HepG2 (cell line): Measurements from ENCODE around the gene HERC4. TPM values are rescaled to one million over a fixed set of nuclear protein-coding genes. Genes with fewer than 3 reads are reported as not detected.
A peak's percentile ranks its signal among the peaks of the same experiment; 100 is the strongest.

Source experiments
- ATAC-seq: fragments of 200-7000 bp; cut with Tn5 transposase; 3 replicates; pipeline ENCODE4 v1.9.1; 2020; ENCODE audit warnings: mild to moderate bottlenecking, moderate library complexity
- BruUV-seq: library from RNA; stranded (reverse); fragments of 400-500 nt; replicated peaks from 2 replicates; lab custom pipeline; 2021; lab: Mats Ljungman, UMichigan
- CTCF ChIA-PET: fragments of 300-600 bp; formaldehyde crosslinking; extraction: SDS; loops from one replicate; lab custom pipeline; 2021; ENCODE audit warnings: low total read pairs, inconsistent platforms, low intra/inter-chr PET ratio; lab: Yijun Ruan, JAX
- POLR2A ChIA-PET: fragments of 350-600 bp; sonication (Branson Sonifier 250); formaldehyde crosslinking; loops from one replicate; lab custom pipeline; 2020; ENCODE audit warnings: antibody characterized with exemption, inconsistent platforms; lab: Yijun Ruan, JAX
- DNase-seq: peaks from one replicate; pipeline ENCODE4 v3.0.0-alpha.2; 2015; ENCODE audit warnings: low spot score
- FAIRE-seq: peaks from 3 replicates; lab custom pipeline; 2011; peaks lifted over from hg19 to GRCh38; lab: Jason Lieb, UNC
- H2AFZ ChIP-seq: one replicate; pipeline ENCODE4 v1.6.1; 2011; ENCODE audit warnings: low read length, inconsistent platforms
- H3K27ac ChIP-seq: fragments of 300-600 bp; 3 replicates; pipeline ENCODE4 v1.8.0; 2011; ENCODE audit warnings: mixed run types, mild to moderate bottlenecking, mixed read lengths, low read length, inconsistent platforms; ENCODE audit not compliant: insufficient read depth; ENCODE audit errors: extremely low read length
- H3K27me3 ChIP-seq, 2 experiments: fragments of 200-600 bp in 1 of 2; 2 replicates in 1 of 2; 3 replicates in 1 of 2; pipeline versions ENCODE4 v1.6.0 to v1.8.0; 2011; ENCODE audit warnings: low read length in 2 of 2, mild to moderate bottlenecking in 2 of 2, moderate library complexity in 2 of 2, inconsistent platforms in 1 of 2; ENCODE audit not compliant: insufficient read depth in 2 of 2, control insufficient read depth in 1 of 2
- H3K36me3 ChIP-seq, 2 experiments: fragments of 200-600 bp in 1 of 2; replicated peaks in 1 of 2; 2 replicates in 1 of 2; 3 replicates in 1 of 2; pipeline versions ENCODE4 v1.5.1 to v1.8.0; 2011; ENCODE audit warnings: low read length in 2 of 2, inconsistent platforms in 1 of 2; ENCODE audit not compliant: insufficient read depth in 2 of 2, control insufficient read depth in 1 of 2
- H3K4me1 ChIP-seq: 2 replicates; pipeline ENCODE4 v1.5.1; 2012; ENCODE audit warnings: low read length, inconsistent platforms; ENCODE audit not compliant: insufficient read depth
- H3K4me2 ChIP-seq: 2 replicates; pipeline ENCODE4 v1.6.0; 2011; ENCODE audit warnings: low read depth, low read length, inconsistent platforms
- H3K4me3 ChIP-seq, 3 experiments: fragments of 200-600 bp in 1 of 3; sonication (generic), shearing (Covaris generic) in 1 of 3; replicated peaks in 1 of 3; 2 replicates each; pipeline ENCODE4 v1.5.1; 2011 to 2016; ENCODE audit warnings: low read length in 3 of 3, inconsistent platforms in 2 of 3, low read depth in 2 of 3, mild to moderate bottlenecking in 2 of 3, control low read depth in 1 of 3, mixed read lengths in 1 of 3; ENCODE audit not compliant: insufficient read depth in 1 of 3
- H3K79me2 ChIP-seq: one replicate; pipeline ENCODE4 v1.6.1; 2011; ENCODE audit warnings: low read length, inconsistent platforms; ENCODE audit not compliant: insufficient read depth
- H3K9ac ChIP-seq: 2 replicates; pipeline ENCODE4 v1.6.0; 2011; ENCODE audit warnings: mild to moderate bottlenecking, low read depth, low read length, inconsistent platforms; ENCODE audit not compliant: insufficient read depth
- H3K9me3 ChIP-seq: 2 replicates; pipeline ENCODE4 v1.5.1; 2012; ENCODE audit warnings: mild to moderate bottlenecking, low read length
- H4K20me1 ChIP-seq: 2 replicates; pipeline ENCODE4 v1.6.0; 2011; ENCODE audit warnings: inconsistent platforms, mild to moderate bottlenecking, low read length, moderate library complexity; ENCODE audit not compliant: insufficient read depth
- CEBPB ChIP-seq: IDR thresholded peaks from 2 replicates; pipeline ENCODE4 v1.6.1; 2011; ENCODE audit warnings: low read depth, low read length, improper control_type of control experiment, borderline replicate concordance
- DMTF1 ChIP-seq: sonication (generic); formaldehyde crosslinking; IDR thresholded peaks from 2 replicates; pipeline ENCODE4 v1.4.0; 2020; ENCODE audit warnings: mild to moderate bottlenecking, missing genetic modification reagents
- EZH2 ChIP-seq: conservative IDR thresholded peaks from 2 replicates; pipeline ENCODE4 v1.6.1; 2012; ENCODE audit warnings: mild to moderate bottlenecking, low read depth, low read length, moderate library complexity
- MED1 ChIP-seq: sonication (generic); formaldehyde crosslinking; IDR thresholded peaks from 2 replicates; pipeline ENCODE4 v1.4.0; 2020; ENCODE audit warnings: missing genetic modification reagents
- NKX3-1 ChIP-seq: sonication (generic); formaldehyde crosslinking; IDR thresholded peaks from 2 replicates; pipeline ENCODE4 v1.5.0; 2020; ENCODE audit warnings: missing genetic modification reagents
- PAX8 ChIP-seq: sonication (generic); formaldehyde crosslinking; IDR thresholded peaks from 2 replicates; pipeline ENCODE4 v1.8.0; 2022; ENCODE audit warnings: mild to moderate bottlenecking, missing genetic modification reagents, borderline replicate concordance
- PAXIP1 ChIP-seq: sonication (generic); formaldehyde crosslinking; conservative IDR thresholded peaks from 2 replicates; pipeline ENCODE4 v1.4.0; 2020; ENCODE audit warnings: mild to moderate bottlenecking, missing genetic modification reagents, moderate library complexity
- SRY ChIP-seq: sonication (generic); formaldehyde crosslinking; IDR thresholded peaks from 2 replicates; pipeline ENCODE4 v1.8.0; 2022; ENCODE audit warnings: mild to moderate bottlenecking, missing genetic modification reagents
- TOPORS ChIP-seq: sonication (generic); formaldehyde crosslinking; IDR thresholded peaks from 2 replicates; pipeline ENCODE4 v1.8.0; 2023; ENCODE audit warnings: mild to moderate bottlenecking, missing genetic modification reagents
- ZBTB1 ChIP-seq: sonication (generic); formaldehyde crosslinking; IDR thresholded peaks from 2 replicates; pipeline ENCODE4 v1.4.0; 2020; ENCODE audit warnings: missing genetic modification reagents, borderline replicate concordance
- ZFP37 ChIP-seq: sonication (generic); formaldehyde crosslinking; IDR thresholded peaks from 2 replicates; pipeline ENCODE4 v1.4.0; 2020; ENCODE audit warnings: missing genetic modification reagents, borderline replicate concordance
- ZNF234 ChIP-seq: sonication (generic); formaldehyde crosslinking; conservative IDR thresholded peaks from 2 replicates; pipeline ENCODE4 v1.5.1; 2020; ENCODE audit warnings: mild to moderate bottlenecking, missing genetic modification reagents
- ZNF430 ChIP-seq: sonication (generic); formaldehyde crosslinking; IDR thresholded peaks from 2 replicates; pipeline ENCODE4 v1.9.0; 2021; ENCODE audit warnings: mild to moderate bottlenecking, missing genetic modification reagents
- ZNF484 ChIP-seq: sonication (generic); formaldehyde crosslinking; IDR thresholded peaks from 2 replicates; pipeline ENCODE4 v1.5.1; 2020; ENCODE audit warnings: mild to moderate bottlenecking, low read depth, missing genetic modification reagents, borderline replicate concordance
- ZNF660 ChIP-seq: sonication (generic); formaldehyde crosslinking; IDR thresholded peaks from 2 replicates; pipeline ENCODE4 v1.5.1; 2020; ENCODE audit warnings: mild to moderate bottlenecking, low read depth, missing genetic modification reagents, borderline replicate concordance
- ZNF879 ChIP-seq: sonication (generic); formaldehyde crosslinking; IDR thresholded peaks from 2 replicates; pipeline ENCODE4 v1.8.1; 2023; ENCODE audit warnings: missing genetic modification reagents
- WGBS: methylation state at CpG from one replicate; pipeline ENCODE4 v1.1.6; 2017; ENCODE audit warnings: low lambda C conversion rate; 5-methylcytosine and 5-hydroxymethylcytosine counted together
- in situ Hi-C: cut with HindIII; loops from 2 replicates; pipeline ENCODE4 v1.10.0; 2017; ENCODE audit warnings: low pct_unique_long_range_greater_than_20kb; ENCODE audit not compliant: extremely low pct_ligation_motif_present
- intact Hi-C: fragments of 100-400 bp; cut with micrococcal nuclease; formaldehyde crosslinking; loops from one replicate; pipeline ENCODE4 v1.10.0; 2022; ENCODE audit not compliant: unreplicated experiment
- polyA plus RNA-seq, 8 experiments: library from polyadenylated mRNA; depleted of rRNA in 3 of 8; stranded (reverse) in 7 of 8; unstranded in 1 of 8; fragments of >200 nt; fragmentation: Illumina TruSeq in 4 of 8; extraction: Trizol in 4 of 8; gene quantifications; 2 replicates each; pipeline versions ENCODE4 v1.2.1 to v1.2.3, GENCODE V29; 2011 to 2016; ENCODE audit warnings: low read depth in 4 of 8, missing spikeins in 1 of 8, mixed read lengths in 1 of 8; ENCODE audit not compliant: insufficient read depth in 1 of 8
- total RNA-seq, 5 experiments: library from RNA; depleted of rRNA; stranded (reverse); fragments of >200 nt; fragmentation: Illumina TruSeq; extraction: Trizol; gene quantifications; 2 replicates each; pipeline ENCODE4 v1.2.3, GENCODE V29; 2016; ENCODE audit warnings: low read depth in 1 of 5

Gene HERC4
- total and polyA plus RNA-seq, 2 of the 13 experiments (the other 11 are each of a cell fraction or from before 2014, with no cell fraction given): 9.8 to 20.2 TPM

GRCh38 chr10:68032113-68032512 lies 43.0 kb downstream of the HERC4 start:
- WGBS: 94% methylated on average over 2 of the region's 2 CpGs

GRCh38 chr10:68027429-68027828 lies 47.7 kb downstream of the HERC4 start:
- Histone ChIP-seq H3K27me3 (no peaks in the 10 kb centered on the region), H4K20me1 (no peaks in the 10 kb centered on the region), H3K4me3 (no peak overlapping the region), H3K4me2 (no peak overlapping the region), H3K4me1 (no peaks in the 10 kb centered on the region), H3K27ac (no peak overlapping the region), H3K79me2 (no peaks in the 10 kb centered on the region), H3K36me3 (peaks cover 2 to 8% of the 10 kb centered on the region in 2 experiments; a peak in 4 of 5 replicates), H2AFZ (no peak overlapping the region), H3K9ac (no peak overlapping the region), H3K9me3 (no peaks in the 10 kb centered on the region)
- DNase-seq: no peak
- no TSS peak for BruUV-seq
- POLR2A ChIA-PET: no interaction called here
- in situ Hi-C loops: no loop called here
- no peak for ATAC-seq
- FAIRE-seq: no peak
- CTCF ChIA-PET: no interaction called here
- intact Hi-C loops: loop anchor here (10.0 kb wide), 1 partner anchor 47 kb away; the partner anchor contains the start of gene HERC4
- 97% methylated on average over 9 of the region's 9 CpGs for WGBS
- no peak for TF ChIP-seq TOPORS
- no peak for TF ChIP-seq ZNF430
- no peak for TF ChIP-seq PAXIP1
- no peak for TF ChIP-seq EZH2
- TF ChIP-seq ZNF660 (CRISPR knock-in tag): no peak
- TF ChIP-seq ZBTB1 (CRISPR knock-in tag): no peak
- TF ChIP-seq ZFP37 (CRISPR knock-in tag): no peak
- no peak for TF ChIP-seq ZNF879 (CRISPR knock-in tag)
- TF ChIP-seq SRY: no peak
- no peak for TF ChIP-seq DMTF1
- no peak for TF ChIP-seq ZNF484 (CRISPR knock-in tag)
- no peak for TF ChIP-seq ZNF234 (CRISPR knock-in tag)

More at GRCh38 chr10:68032113-68032512, 43.0 kb downstream of the HERC4 start:
- no peak overlapping the region for H3K4me2 ChIP-seq
- H3K27ac ChIP-seq: no peak overlapping the region
- no peak overlapping the region for H3K4me3 ChIP-seq
- H3K27me3 ChIP-seq: no peaks in the 10 kb centered on the region
- H3K79me2 ChIP-seq: no peaks in the 10 kb centered on the region
- intact Hi-C loops (no loop called here), in situ Hi-C loops (no loop called here)
- peak; percentile 41; the same call in 1 of the 2 replicates for TF ChIP-seq CEBPB
- TF ChIP-seq NKX3-1 (CRISPR knock-in tag): no peak
- TF ChIP-seq PAX8 (CRISPR knock-in tag): no peak
- TF ChIP-seq MED1 (CRISPR knock-in tag): no peak
- H3K9me3 ChIP-seq: no peaks in the 10 kb centered on the region
- ChIA-PET POLR2A (no interaction called here), CTCF (no interaction called here)
- no peaks in the 10 kb centered on the region for H4K20me1 ChIP-seq
- BruUV-seq: no TSS peak
- no peak for FAIRE-seq
- peaks cover 3 to 11% of the 10 kb centered on the region in 2 experiments; a peak in 3 of 5 replicates for H3K36me3 ChIP-seq
- H3K9ac ChIP-seq: no peak overlapping the region
- H3K4me1 ChIP-seq: no peaks in the 10 kb centered on the region
- DNase-seq: no peak
- H2AFZ ChIP-seq: no peak overlapping the region
- no peak for ATAC-seq
